Measurements from ENCODE around the gene ARID5B.

DNA sequence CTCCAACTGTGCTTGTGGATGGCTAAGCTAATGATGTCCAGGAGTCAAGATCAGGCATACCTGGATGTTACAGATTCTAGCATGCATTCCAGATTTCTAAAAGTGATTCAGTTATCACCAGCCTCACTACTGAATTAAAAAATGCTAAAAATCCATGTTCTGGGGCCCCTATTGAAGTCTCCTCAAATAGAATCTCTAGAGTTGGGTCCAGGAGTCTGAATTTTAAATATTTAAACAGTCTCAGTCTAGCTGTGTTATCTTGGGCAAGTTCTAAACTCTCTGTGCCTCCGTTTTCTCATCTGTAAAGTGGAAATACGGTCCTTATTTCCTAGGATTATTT, 5.0 kb downstream of the ARID5B start:
- TF ChIP-seq, protein P1, sequence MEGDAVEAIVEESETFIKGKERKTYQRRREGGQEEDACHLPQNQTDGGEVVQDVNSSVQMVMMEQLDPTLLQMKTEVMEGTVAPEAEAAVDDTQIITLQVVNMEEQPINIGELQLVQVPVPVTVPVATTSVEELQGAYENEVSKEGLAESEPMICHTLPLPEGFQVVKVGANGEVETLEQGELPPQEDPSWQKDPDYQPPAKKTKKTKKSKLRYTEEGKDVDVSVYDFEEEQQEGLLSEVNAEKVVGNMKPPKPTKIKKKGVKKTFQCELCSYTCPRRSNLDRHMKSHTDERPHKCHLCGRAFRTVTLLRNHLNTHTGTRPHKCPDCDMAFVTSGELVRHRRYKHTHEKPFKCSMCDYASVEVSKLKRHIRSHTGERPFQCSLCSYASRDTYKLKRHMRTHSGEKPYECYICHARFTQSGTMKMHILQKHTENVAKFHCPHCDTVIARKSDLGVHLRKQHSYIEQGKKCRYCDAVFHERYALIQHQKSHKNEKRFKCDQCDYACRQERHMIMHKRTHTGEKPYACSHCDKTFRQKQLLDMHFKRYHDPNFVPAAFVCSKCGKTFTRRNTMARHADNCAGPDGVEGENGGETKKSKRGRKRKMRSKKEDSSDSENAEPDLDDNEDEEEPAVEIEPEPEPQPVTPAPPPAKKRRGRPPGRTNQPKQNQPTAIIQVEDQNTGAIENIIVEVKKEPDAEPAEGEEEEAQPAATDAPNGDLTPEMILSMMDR (IDR thresholded peaks at IDR 0.05) = no peak
- TF ChIP-seq POLR2A (IDR thresholded peaks at IDR 0.05) = no peak

All from Peyer's patch (tissue), 4 donors.